Left renal cortex interstitium (tissue), 4 donors: ENCODE results near the gene HPCAL1. TPM values are rescaled to one million over a fixed set of nuclear protein-coding genes. Genes with fewer than 3 reads are reported as not detected.

ENCODE experiments used
- DNase-seq, 4 donors: peaks; one replicate each; pipeline ENCODE4 v3.0.0-alpha.2; 2013; ENCODE audit warnings: low read depth in 4 of 4, low spot score in 2 of 4, missing footprints in 1 of 4
- polyA plus RNA-seq, 4 donors: library from polyadenylated mRNA; unstranded; fragments of 120-200 nt; gene quantifications; one replicate each; pipeline ENCODE4 v1.2.1, GENCODE V29; 2013; ENCODE audit not compliant: insufficient read length in 4 of 4

HPCAL1 gene
- polyA plus RNA-seq, 4 donors: 22.9 to 40.0 (median 29.5) TPM

DNA sequence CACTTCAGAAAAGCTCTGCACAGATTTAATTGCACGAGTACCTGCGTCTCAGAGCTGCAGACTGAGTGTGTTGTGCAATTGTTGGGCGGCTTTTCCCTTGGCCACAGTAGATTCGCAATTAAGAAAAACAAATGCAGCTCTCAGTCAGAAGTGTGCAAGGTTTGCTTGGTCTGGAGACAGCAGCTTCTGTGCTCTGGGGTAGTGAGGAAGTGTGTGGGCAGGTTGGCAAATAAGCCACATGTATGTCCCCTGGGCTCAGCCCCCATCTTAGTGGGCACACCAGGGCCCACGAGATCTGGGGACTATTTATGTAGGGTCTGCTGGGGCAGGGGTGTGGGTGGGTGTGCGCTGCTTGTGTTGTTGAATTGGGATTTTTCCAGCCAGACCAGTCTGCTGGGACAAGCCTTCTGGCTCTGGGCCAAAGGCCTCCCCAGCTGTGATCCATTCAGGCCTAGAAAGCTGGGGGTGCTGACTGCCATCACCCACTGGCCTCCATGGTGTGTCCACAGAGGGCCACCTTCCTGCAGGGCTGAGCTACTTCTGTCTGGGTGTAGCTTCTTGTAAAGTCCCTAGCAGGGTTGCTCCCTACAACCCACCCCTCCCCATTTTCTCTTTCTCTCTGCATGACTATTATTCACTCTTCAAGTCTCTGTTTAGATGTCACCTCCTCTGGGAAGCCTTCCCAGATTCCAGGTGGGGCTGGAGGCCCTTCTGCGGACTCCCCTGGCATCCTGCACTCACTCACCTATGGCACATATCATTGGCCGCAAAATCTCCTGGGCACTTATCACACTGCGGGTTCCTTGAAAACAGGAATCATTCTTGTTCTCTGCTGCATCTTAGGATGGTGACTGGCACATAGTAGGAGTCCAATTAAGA lies 77.6 kb downstream of the HPCAL1 start:
- DNase-seq: no peak

DNA sequence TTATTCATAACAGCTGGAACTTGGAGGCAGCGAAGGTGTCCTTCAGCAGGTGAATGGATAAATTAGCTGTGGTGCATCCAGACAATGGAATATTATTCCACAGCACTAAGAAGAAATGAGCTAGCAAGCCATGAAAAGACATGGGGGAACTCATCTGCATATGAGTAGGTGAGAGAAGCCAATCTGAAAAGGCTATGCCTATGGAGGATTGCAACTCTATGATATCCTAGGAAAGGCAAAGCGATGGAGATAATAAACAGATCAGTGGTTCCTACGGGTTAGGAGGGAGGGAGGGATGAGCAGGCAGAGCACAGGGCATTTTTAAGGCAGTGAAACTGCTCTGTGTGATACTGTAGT lies 79.3 kb downstream of the HPCAL1 start:
- no peak for DNase-seq

DNA sequence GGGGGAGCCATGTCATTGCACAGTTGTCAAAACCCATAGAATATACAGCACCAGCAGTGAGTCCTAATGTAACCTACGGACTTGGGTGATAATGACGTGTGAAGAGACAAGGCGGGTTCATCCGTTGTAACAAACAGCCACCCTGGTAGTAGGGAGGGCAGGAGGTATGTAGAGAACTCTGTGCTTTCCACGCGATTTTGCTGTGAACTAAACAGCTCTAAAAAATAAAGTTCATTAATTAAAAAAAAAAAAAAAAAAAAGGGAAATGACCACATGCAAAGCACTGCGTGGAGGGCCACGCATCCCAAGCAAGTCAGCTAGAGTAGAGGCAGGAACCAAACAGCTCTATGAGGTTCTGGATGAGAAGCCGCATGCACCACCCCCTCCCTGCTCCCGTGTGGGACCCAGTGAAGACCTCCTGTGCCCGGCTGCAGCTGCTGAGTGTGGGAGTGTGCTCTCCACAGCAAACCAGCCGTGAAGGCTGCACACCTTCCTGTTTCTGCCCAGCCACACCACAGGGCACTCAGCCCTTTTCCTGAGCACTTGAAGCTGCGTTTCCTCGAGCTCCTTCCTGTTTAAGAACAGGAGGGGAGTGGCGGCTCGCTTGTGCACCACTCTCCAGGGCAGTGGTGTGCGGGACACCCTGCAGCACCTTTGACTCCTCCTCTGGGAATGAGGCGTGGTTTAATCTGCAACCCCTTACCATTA lies 79.8 kb downstream of the HPCAL1 start:
- peak in 2 of 4 donors; percentile 40 to 51 for DNase-seq

DNA sequence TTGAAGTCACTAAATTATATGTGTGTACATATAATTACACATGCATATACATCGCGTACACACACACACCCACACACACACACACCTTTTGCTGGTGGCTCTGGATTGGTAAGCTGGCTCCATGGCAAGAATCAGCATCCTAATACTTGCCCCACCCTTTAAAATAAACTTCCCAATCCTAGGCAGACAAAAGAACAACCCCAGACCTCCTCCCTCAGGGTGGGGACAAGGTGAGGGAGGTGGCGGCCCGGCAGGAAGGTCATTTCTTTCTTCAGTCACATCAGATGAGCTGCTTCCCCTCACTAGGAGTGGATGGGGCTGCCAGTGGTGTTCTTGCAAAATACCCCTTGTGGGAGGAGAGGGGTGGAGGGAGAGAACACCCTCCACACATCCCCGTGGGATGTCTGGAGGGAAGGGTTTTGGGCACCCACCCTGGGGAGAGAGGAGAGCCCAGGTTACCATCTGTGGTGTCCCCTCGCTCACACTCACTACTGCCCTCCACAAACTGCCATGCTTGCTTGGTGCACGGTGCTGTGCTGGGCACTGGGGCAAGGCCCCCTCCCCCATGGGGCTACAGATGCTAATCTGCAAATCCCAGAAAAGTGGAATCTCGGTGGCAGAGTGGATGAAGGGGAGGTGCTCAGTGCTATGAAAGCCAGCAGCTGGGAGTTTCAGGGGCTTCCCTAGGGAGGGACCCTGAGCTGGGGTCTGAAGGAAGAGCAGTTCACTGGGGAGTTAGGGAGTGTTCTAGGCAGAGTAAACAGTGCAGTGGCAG lies 81.4 kb downstream of the HPCAL1 start:
- DNase-seq: no peak

DNA sequence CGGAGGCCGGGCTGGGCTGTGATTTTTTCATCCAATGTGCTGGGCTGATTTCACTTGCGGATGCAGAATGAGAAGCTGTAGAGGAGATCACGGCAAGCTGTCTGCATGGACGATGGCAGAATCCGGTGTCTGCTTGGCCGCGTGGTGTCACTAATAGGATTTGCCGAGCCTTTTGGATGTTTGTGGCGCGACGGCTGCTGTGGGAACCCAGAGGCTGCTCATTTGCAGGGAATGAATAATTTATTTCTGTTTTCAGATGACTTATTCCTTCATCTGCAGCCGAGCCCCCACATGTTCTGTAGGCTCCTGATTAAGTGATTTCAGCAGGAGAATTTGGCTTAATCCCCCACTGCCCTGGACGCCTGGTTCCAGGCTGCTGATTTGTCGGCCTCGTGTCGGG lies 82.8 kb downstream of the HPCAL1 start:
- DNase-seq: no peak

DNA sequence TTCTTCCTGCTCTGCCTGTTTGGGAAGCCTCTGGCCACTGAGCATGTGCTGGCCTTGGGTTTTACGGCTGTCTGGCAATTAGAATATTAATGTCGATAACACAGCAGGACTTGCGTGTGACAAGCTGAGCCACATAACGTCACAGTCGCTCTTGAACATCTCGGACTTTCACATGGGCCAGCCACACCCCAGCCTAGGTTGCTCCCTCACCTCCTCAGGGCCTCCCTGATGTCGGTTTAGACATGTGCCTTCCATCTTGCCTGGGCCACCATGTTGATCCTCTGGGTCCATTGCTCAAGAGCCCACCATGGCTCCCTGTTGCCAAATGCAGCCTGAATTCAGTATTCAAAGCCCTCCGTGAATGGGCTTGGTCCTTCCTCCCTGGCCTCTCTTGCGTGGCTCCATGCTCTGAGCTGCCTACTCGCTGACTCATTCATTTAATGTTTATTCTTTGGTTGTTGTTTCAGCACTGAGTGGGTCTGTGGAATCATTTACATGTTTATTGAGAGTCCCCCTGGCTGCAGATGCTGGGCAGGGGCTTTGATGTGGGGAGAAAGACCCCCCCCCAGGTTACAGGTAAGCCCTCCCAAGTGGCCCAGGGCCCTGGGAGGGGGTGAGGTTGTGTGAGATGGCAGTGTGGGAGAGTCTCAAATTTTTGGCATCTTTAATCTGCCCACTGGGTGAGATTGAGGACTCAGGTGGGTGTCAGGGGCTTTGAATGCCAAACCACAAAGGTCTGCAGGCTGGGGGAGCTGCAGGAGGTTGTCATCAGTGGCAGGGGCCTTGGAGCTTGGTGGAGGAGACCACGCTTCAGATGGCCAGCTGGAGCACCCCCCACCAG lies 83.4 kb downstream of the HPCAL1 start:
- no peak for DNase-seq

DNA sequence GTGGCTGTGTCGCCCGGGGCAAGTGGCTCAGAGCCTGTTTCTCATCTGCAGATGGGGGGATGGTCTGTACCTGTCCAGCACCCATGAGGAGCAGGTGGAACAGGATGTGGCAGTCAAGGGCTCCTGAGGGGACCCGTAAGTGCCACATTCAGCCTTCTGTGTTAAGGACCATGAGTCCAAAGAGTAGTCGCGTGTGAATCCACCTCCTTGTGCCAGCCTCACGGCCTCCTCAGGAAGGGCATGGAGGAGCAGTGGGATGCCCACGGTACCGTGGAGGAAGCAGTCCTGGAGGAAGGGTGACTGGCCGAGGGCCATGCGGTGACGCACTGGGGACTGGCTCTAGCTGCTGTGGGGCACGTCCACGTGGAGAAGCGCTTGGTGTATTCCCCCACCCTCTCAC lies 84.3 kb downstream of the HPCAL1 start:
- DNase-seq: no peak

DNA sequence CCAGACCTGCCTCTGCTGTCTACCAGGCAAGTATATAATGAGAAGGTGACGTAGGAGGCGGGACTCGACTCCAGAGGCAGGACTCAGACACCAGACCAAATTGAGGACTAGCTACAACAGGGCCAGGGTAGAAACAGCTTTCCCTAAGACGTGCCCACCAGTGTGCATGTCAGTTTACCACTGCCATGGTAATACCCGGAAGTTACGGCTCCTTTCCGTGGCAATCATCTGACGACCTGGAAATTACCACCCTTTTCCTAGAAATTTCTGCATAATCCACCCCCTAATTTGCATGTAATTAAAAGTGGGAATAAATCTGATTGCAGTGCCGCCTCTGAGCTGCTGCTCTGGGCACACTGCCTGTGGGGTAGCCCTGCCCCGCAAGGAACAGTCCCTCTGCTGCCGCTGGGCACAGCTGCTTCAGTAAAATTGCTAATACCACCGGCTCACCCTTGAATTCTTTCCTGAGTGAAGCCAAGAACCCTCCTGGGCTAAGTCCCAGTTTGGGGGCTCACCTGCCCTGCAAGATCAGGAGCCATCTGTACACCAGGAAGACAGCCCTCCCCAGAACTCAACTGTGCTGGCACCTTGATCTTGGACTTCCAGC lies 86.4 kb downstream of the HPCAL1 start:
- no peak for DNase-seq

DNA sequence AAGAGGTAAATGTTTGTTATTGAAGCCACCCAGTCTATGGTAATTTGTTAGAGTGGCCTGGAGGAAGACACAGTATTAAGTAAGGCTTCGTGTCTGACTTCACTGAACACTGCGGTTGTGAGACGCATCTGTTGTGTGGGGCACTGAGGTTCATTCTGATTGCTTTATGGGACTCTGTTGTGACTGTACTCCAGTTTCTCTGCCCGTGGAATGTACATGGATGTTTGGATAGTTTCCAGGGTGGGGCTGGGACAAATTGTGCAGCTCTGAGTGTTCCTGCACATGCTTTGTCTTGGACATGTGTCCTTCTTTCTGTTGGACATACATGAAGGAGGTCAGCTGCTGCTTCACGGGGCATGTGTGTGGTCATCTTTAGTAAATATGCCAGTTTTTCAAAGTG lies 86.9 kb downstream of the HPCAL1 start:
- no peak for DNase-seq

DNA sequence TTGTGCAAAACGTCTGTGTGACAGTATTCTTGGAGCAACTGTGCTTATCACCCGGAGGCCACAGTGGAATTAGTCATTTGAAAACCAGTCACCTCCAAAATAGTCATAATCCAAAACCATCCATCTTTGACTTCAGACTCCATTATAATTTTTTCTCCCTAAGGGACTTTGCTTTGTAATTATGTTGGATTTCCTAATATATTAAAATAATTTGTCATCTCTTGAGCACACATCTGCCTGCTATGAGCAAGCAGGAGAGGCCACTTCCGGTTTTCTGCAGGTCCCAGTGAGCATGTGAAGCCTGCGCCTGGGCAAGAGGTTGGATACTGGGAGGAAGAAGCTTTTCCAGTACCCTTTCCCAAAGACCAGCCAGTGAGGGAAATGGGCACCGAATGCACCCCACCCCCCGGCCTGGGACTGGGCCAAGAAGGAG lies 87.7 kb downstream of the HPCAL1 start:
- DNase-seq: no peak

DNA sequence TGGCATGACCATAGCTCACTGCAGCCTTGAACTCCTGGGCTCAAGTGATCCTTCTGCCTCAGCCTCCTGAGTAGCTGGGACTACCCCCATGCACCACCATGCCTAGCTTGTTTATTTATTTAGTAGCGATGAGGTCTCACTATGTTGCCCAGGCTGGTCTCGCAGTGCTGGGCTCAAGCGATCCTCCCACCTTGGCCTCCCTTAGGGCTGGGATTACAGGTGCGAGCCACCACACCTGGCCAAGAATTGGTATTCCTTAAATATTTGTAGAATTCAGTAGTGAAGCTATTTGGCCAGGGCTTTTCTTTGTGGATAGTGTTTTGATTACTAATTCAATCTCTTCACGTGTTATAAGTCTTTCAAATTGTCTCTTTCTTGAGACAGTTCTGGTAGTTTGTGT lies 89.4 kb downstream of the HPCAL1 start:
- no peak for DNase-seq

DNA sequence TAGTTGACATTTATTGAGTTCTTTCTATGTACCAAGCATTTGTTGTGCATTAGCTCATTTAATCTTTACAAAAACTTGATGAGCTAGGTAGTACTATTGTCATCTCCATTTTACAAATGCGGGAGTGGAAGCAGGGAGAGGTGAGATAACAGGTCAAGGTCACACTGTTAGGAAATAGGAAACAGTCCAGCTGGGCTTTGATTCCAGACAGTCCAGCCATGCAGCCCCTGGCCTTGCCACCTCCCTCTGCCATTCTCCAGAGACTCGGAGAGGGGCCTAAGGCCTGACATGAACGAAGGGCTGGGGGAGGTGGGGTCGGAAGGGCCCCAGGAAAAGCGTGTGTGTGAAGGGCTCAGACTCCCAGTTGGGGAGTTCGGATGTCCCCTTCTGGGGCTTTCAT lies 89.8 kb downstream of the HPCAL1 start:
- DNase-seq: no peak

DNA sequence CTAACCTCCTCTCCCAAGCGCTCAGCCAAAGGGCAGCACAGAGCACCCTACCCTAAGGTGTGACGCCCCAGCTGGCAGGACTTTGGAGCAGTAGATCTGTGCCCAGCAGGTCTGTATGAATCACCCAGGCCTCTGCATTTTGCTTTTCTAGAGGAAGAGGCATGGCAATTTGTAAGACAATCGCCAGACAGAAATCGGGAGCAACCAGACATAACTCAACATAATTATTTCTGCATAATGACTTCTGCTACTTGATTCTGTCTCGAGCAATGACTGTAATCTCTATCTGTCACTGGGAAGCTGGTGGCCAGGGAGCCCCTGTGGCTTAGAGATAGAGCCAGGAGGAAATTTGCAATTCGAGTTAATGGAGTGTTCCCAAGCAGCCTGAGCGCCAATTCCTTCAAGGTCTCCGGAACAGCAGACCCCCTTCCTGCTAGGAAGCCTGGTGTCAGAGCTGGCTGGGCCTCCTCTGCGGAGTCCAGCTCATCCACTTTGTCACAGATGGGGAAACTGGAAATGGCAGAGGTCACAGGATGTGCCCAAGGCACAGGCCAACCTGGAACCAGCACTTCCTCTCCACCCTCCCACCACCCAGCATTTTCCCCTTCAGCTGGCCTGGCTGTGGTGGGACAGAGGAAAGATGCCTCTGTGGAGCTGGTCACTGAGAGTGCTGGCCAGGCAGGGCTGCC lies 90.4 kb downstream of the HPCAL1 start:
- DNase-seq: no peak

DNA sequence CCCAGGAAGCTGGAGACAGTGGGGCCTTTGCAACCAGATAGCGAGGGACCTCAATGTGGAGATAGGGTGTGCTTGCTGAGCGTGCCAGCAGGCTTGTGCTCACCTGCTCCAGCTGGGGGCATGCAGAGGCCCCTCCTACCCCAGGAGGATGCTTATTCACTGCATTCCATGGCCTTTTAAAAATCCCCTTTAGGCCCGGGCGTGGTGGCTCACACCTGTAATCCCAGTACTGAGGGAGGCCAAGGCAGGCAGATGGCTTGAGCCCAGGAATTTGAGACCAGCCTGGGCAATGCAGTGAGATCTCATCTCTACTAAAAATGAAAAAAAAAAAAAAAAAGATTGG lies 90.9 kb downstream of the HPCAL1 start:
- no peak for DNase-seq

DNA sequence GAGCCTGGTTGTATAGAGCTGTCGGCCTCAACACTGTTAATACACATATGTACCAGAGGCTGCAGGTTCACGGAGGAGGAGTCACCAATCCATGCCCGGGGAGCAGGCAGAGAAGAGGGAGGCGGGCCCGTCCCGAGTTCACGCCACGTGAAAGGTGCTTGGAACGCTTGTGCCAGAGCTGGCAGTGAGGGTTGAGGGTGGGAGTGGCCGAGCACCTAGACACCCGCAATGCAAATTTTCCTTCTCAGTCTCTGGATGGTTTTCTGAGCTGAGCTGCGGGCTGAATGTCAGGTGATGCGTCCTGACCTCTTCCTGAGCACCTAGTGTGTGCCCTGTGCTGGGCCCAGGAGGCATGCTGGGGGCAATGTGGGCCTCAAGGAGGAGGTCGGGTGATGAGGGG lies 93.2 kb downstream of the HPCAL1 start:
- DNase-seq: no peak

DNA sequence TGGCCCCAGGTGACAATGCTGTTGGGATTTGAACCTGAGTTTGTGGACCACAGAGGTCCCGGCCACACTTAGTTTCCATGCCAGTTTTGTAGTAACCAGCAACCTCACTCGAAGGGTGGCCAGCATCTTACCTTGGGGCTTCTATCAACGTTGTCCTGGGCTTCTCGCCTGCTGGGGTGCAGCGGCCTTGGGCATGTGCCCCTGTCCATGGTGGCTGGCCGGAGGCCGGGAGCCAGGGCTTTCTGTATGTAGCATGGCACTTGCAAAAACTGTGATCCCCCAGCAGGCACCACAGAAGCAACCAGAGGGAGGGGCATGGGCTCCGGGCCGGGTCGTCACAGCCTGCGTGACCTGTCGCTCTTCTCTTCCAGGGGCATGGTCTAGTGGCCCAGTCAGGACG lies 93.8 kb downstream of the HPCAL1 start:
- no peak for DNase-seq

DNA sequence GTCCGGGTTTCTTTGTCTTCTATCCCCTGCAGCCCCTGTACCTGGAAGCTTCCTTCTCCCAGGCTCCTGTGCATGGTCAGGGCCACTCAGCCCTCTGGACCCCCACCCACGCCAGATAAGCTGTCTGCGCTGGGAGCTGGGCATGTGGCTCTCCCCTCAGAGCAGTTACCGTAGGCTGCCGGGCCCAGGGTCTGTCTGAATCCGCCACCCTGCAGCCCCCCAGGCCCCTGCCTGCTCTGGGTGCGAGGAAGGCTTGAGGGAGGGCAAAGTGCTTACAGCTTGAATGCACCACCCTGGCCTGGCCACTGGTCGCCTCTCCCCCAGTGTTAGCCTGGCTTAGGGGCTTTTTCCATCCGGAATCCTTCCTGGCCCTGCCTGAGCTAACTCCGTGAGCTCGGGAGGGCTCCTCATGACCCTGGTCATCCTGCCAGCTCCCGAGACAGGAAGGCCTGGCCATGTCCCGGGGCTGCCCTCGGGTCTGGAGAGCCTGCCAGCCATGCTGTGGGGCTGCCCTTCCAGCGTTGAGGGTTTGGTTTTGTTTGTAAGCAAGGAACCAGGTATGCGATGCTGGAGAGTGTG lies 94.7 kb downstream of the HPCAL1 start:
- no peak for DNase-seq

DNA sequence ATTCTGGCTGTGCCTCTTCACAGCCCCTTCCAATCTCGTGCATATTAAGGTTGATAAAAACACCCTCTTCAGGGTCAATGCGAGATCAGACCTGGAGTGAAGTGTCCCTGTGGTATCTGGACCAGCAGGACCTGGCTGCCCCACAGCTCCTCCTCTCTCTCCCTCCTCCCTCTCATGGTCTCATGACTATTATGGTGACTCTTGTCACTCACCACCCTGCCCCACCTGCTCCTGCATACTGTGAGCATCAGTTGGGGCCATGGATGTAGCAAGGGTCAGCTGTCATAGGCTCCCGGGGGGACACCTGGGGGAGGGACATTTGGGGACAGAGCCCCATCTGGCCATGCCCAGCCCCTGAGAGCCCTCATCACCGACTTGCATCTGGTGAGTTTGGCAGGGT lies 95.2 kb downstream of the HPCAL1 start:
- no peak for DNase-seq

DNA sequence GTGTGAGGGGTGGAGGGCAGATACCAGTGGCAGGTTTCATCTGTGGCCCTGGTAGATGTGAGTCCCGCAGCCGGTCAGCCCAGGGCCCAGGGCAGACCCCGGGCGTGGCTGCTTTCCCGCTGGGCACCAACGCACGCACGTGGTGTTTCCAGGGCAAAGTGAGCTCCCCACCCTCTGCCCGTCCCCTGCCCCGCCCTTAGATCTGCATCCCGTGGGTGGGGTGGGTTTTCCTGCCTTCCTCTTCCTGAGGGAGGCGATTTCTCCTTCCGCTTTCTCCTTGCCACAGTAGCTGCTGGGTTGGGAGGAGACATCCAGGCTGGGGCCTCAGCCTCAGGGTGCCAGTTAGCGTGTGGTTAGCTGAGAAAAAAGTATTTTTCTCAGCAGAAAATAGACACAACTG lies 95.8 kb downstream of the HPCAL1 start:
- DNase-seq: no peak
